DND-41 (cell line): Measurements from ENCODE around the gene PPIB.

ENCODE experiments used
- ATAC-seq: fragments of 200-7000 bp; cut with Tn5 transposase; 3 replicates; pipeline ENCODE4 v1.9.1; 2021; ENCODE audit warnings: low read depth; ENCODE audit not compliant: insufficient read depth
- DNase-seq: peaks from one replicate; pipeline ENCODE4 v3.0.0-alpha.2; 2020
- H2AFZ ChIP-seq: 2 replicates; pipeline ENCODE4 v1.6.0; 2012; ENCODE audit warnings: low read depth, low read length
- H3K27ac ChIP-seq: 2 replicates; pipeline ENCODE4 v1.5.1; 2012; ENCODE audit warnings: low read length, inconsistent platforms
- H3K27me3 ChIP-seq: fragments of 200-600 bp; sonication (generic); 2 replicates; pipeline ENCODE4 v1.6.0; 2012; ENCODE audit warnings: low read length, mild to moderate bottlenecking, inconsistent platforms; ENCODE audit not compliant: insufficient read depth, poor library complexity
- H3K36me3 ChIP-seq: 2 replicates; pipeline ENCODE4 v1.5.1; 2012; ENCODE audit warnings: low read length, inconsistent platforms; ENCODE audit not compliant: insufficient read depth
- H3K4me1 ChIP-seq: 2 replicates; pipeline ENCODE4 v1.5.1; 2012; ENCODE audit warnings: mild to moderate bottlenecking, low read length; ENCODE audit not compliant: insufficient read depth
- H3K4me2 ChIP-seq: 2 replicates; pipeline ENCODE4 v1.6.0; 2012; ENCODE audit warnings: mild to moderate bottlenecking, moderate library complexity, low read length, inconsistent platforms; ENCODE audit not compliant: insufficient read depth
- H3K4me3 ChIP-seq, 2 experiments: fragments of 200-600 bp in 1 of 2; shearing (Covaris generic) in 1 of 2; 2 replicates each; pipeline ENCODE4 v1.5.1; 2012 to 2016; ENCODE audit warnings: inconsistent platforms in 2 of 2, low read length in 2 of 2, mild to moderate bottlenecking in 2 of 2, low read depth in 1 of 2, moderate library complexity in 1 of 2
- H3K79me2 ChIP-seq: 2 replicates; pipeline ENCODE4 v1.6.0; 2012; ENCODE audit warnings: low read length, inconsistent platforms; ENCODE audit not compliant: insufficient read depth
- H3K9ac ChIP-seq: 2 replicates; pipeline ENCODE4 v1.6.0; 2012; ENCODE audit warnings: low read depth, mild to moderate bottlenecking, inconsistent platforms, low read length, moderate library complexity
- H3K9me3 ChIP-seq: 2 replicates; pipeline ENCODE4 v1.5.1; 2012; ENCODE audit warnings: low read length, moderate library complexity, mild to moderate bottlenecking, inconsistent platforms; ENCODE audit not compliant: insufficient read depth, severe bottlenecking
- H4K20me1 ChIP-seq: 2 replicates; pipeline ENCODE4 v1.6.0; 2012; ENCODE audit warnings: low read length; ENCODE audit not compliant: insufficient read depth
- EZH2 ChIP-seq: IDR thresholded peaks from 3 replicates; pipeline ENCODE4 v1.6.1; 2012; ENCODE audit warnings: borderline replicate concordance, low read depth, mild to moderate bottlenecking, moderate library complexity, low read length, inconsistent platforms; ENCODE audit not compliant: severe bottlenecking
- TF ChIP-seq, protein P1 (sequence below): IDR thresholded peaks from 2 replicates; pipeline ENCODE4 v1.5.1; 2012; ENCODE audit warnings: borderline replicate concordance, low read length, moderate library complexity, mild to moderate bottlenecking; ENCODE audit not compliant: poor library complexity, severe bottlenecking; ENCODE audit errors: extremely low read depth

PPIB gene

DNA sequence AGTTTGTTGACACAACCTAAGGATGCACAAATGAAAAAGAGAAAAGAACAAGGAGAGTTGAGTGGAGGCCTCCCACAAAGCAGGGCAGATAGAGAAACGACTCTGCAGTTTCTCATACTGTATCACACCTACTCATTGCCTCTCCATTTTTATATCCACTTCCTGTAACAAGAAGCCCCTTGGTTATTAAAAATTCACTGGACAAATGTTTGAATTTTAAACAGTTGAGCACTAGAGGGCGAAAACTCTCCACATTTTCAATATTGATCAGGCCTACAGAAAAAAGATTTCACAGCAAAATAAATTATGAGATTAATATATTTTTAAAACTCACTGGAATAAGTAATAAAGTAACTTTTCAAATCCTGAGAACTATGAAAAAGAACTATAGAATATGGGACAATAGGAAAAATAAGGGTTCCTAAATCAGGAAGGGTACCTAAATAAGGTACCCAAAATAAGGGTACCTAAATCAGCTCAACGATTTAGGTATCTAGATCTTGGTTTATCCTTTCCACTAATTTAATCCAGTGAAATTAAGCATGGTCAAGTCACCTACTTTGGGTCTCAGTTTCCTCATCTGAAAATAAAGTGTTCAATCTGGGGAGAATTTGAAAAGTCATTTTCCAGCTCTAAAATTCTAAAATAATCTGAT is 47.0 kb upstream of the PPIB start:
- Histone ChIP-seq H3K27me3 (no peaks in the 10 kb centered on the region), H3K79me2 (no peaks in the 10 kb centered on the region), H2AFZ (no peak overlapping the region), H4K20me1 (no peaks in the 10 kb centered on the region), H3K4me1 (peaks cover 18% of the 10 kb centered on the region), H3K4me2 (no peak overlapping the region), H3K36me3 (peaks cover 19% of the 10 kb centered on the region; the same call in 1 of the 2 replicates), H3K9me3 (no peaks in the 10 kb centered on the region), H3K4me3 (no peak overlapping the region), H3K27ac (no peak overlapping the region), H3K9ac (no peak overlapping the region)
- ATAC-seq: no peak; the same call in 2 of the 3 replicates
- no peak for DNase-seq
- TF ChIP-seq EZH2: no peak
- TF ChIP-seq, protein P1, sequence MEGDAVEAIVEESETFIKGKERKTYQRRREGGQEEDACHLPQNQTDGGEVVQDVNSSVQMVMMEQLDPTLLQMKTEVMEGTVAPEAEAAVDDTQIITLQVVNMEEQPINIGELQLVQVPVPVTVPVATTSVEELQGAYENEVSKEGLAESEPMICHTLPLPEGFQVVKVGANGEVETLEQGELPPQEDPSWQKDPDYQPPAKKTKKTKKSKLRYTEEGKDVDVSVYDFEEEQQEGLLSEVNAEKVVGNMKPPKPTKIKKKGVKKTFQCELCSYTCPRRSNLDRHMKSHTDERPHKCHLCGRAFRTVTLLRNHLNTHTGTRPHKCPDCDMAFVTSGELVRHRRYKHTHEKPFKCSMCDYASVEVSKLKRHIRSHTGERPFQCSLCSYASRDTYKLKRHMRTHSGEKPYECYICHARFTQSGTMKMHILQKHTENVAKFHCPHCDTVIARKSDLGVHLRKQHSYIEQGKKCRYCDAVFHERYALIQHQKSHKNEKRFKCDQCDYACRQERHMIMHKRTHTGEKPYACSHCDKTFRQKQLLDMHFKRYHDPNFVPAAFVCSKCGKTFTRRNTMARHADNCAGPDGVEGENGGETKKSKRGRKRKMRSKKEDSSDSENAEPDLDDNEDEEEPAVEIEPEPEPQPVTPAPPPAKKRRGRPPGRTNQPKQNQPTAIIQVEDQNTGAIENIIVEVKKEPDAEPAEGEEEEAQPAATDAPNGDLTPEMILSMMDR: peak; percentile 43

DNA sequence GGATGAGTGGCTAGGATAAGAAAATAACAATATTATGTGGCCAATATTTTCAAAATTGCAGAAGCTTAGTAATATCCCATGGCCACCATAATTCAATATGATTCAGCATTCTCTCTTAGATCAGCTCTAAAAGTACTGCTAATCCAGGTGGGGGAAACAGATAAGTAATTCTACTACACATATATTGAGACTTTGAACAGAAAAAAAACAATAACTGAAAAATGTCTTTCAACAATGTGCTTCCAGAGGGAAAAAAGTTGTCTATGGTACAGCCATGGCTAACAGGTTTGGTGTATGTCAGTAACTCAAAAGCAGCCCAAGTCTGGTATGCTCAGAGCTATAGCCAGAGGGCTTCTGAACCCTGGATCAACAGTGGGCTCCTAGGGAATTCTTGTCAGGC is 42.4 kb upstream of the PPIB start:
- Histone ChIP-seq H4K20me1 (no peaks in the 10 kb centered on the region), H3K4me1 (peaks cover 4% of the 10 kb centered on the region; the same call in 1 of the 2 replicates), H3K36me3 (peaks cover 22% of the 10 kb centered on the region), H3K9me3 (no peaks in the 10 kb centered on the region), H3K4me2 (no peak overlapping the region), H3K27ac (no peak overlapping the region), H3K79me2 (no peaks in the 10 kb centered on the region), H2AFZ (no peak overlapping the region), H3K9ac (no peak overlapping the region), H3K27me3 (no peaks in the 10 kb centered on the region), H3K4me3 (no peak overlapping the region)
- TF ChIP-seq, protein P1: no peak
- no peak for TF ChIP-seq EZH2
- ATAC-seq: no peak
- no peak for DNase-seq

DNA sequence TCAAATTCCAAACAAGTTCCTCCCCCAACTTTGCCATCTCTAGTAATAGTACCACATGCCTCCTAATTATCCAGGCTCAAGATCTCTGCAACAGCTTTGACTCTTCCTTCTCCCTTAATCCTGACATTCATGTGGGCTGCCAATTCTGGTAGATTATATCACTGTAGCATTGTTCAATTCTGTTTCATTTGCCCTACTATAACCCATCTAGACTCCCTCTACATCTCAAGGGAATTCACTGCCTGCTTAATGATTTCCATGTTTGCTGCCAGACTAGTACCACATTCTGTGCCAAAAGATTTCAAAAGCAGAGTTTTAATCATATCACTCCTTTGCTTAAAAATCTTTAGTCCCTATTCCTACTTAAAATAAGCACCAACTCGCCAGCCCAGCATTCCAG is 34.6 kb upstream of the PPIB start:
- Histone ChIP-seq H3K4me1 (no peaks in the 10 kb centered on the region), H4K20me1 (no peaks in the 10 kb centered on the region), H3K9ac (no peak overlapping the region), H3K9me3 (no peaks in the 10 kb centered on the region), H3K36me3 (peaks cover 10% of the 10 kb centered on the region), H2AFZ (no peak overlapping the region), H3K27me3 (no peaks in the 10 kb centered on the region), H3K79me2 (no peaks in the 10 kb centered on the region), H3K4me3 (no peak overlapping the region), H3K27ac (no peak overlapping the region), H3K4me2 (no peak overlapping the region)
- ATAC-seq (no peak), DNase-seq (no peak)
- TF ChIP-seq, protein P1: no peak
- TF ChIP-seq EZH2: no peak

DNA sequence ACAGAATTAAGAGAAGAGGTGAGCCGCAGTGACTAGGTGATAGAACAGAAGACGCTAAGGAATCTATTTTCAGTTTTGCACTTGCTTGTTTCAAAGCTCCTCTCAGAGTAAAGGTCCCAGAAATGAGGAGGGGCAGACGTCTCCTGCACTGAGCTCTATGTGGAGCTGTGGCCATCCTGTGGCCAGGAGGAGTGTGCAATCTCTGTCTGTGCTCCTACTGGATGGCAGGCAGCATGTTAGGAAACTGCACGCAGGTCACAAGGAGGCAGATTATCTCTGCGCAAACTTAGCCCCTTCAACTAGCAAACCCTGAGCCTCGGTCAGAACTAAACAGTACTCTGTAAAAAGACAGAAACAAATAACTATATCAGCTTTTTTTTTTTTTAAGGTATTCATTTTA is 31.1 kb upstream of the PPIB start:
- Histone ChIP-seq H3K27me3 (no peaks in the 10 kb centered on the region), H2AFZ (no peak overlapping the region), H3K9ac (no peak overlapping the region), H3K79me2 (no peaks in the 10 kb centered on the region), H3K4me2 (no peak overlapping the region), H3K9me3 (no peaks in the 10 kb centered on the region), H3K27ac (no peak overlapping the region), H3K36me3 (0 out of 2 replicates have a peak, but pooled peaks cover 3% of the 10 kb centered on the region), H4K20me1 (no peaks in the 10 kb centered on the region), H3K4me3 (no peak overlapping the region), H3K4me1 (no peaks in the 10 kb centered on the region)
- DNase-seq (no peak), ATAC-seq (no peak)
- no peak for TF ChIP-seq EZH2
- TF ChIP-seq, protein P1: no peak
